HG03064 (cell line): ENCODE measurements around the gene GUCY2C.
A peak's percentile ranks its signal among the peaks of the same experiment; 100 is the strongest.

Experiments used
- ATAC-seq: cut with Tn5 transposase; IDR thresholded peaks from one replicate; pipeline ENCODE4 v1.9.1; 2021; ENCODE audit warnings: low read depth; ENCODE audit not compliant: unreplicated experiment

The GUCY2C gene

GRCh38 chr12:14576896-14577295 lies 119.5 kb downstream of the GUCY2C start:
- ATAC-seq = peak; percentile 25

GRCh38 chr12:14575585-14575984 lies 120.8 kb downstream of the GUCY2C start:
- ATAC-seq = no peak

GRCh38 chr12:14573118-14573517 lies 123.3 kb downstream of the GUCY2C start:
- ATAC-seq = no peak

DNA sequence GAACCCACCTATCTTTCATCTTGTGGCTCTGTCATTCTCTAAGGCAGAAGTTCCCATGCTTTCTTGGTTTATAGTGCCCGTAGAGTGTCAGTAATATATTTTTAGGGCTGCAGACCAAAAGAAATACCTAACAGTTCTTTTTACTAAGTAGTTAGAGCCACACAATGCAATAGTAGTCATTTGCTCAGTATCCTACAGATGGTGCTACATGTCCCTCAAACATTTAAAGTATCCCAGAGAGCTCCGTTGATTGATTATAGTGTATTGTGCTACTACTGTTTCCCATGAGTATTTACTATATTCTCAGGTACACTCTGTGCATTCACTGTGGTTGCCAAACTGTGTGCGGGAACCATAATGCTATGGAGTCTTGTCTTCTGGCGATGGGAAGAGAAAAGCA lies 124.0 kb downstream of the GUCY2C start:
- no peak for ATAC-seq

DNA sequence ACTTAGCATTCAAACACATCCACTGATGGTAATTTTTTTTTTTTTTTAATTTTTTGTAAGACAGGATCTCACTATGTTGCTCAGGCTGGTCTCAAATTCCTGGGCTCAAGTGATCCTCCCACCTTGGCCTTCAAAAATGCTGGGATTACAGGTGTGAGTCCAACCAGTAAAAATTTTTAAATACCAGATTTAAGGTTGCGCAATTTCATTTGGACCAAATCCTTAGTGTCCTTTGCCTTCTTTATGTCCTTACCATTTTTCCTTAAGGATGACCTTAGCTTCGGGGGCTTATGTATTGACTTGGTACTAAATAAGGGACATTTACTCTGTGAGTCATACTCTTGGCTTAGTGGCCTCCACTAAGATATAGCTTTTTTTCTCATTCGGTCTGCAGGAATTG lies 124.6 kb downstream of the GUCY2C start:
- ATAC-seq = no peak

DNA sequence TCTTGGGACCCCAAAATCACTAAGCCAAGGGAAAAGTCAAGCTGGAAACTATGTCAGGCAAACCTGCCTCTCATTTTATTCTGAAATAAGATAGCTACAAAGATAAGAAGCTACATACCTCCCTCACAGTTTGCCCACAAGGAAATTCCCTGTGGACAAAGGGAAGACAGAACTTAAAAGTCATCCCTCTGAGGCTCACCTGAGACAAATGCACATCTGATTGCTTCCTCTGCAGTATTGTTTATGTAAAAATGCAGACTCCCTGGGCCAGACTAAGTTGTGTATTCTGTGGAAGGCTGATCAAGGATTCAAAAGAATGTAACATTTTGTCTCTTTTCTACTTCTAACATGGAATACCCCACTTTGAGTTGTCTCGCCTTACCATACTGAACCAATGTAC lies 126.2 kb downstream of the GUCY2C start:
- no peak for ATAC-seq

GRCh38 chr12:14567351-14568162 lies 128.8 kb downstream of the GUCY2C start, which contains the start of gene PLBD1:
PLBD1 (minus strand) TSS chr12:14567883; CDS start chr12:14567696, 187 bp downstream.
- ATAC-seq = no peak

DNA sequence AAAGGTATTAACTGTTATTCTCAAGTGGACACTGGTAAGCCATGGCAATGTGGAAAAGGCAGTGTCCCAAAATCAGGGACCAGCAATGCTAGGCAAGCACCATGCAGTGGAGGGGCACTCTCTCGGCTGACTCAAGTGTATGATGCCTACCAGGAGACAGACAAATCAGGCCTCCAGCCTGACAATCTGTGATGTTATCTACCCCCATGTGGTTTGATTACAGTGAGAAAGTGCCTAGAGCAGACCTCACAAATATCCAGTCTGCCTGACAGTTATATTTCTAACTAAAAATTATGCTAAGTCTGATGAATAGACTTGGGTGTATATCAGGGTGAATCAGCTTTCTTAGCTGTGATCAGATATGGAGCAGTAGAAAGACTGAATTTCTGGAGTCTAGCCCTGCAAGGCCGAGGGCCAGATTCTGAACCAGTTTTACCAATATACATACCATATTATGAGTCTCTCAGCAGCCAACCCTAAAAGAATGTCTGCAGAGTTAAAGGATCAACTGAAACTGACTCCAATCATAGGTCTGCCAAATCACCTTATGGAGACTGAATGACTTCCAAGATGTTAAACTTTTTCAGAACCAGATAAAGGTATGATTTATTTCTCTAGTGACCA lies 132.0 kb downstream of the GUCY2C start:
- ATAC-seq = no peak

GRCh38 chr12:14563046-14563445 lies 133.4 kb downstream of the GUCY2C start:
- ATAC-seq = no peak
